ENCODE results near the gene PROS1. TPM values are rescaled to one million over a fixed set of nuclear protein-coding genes. Genes with fewer than 3 reads are reported as not detected.
"Not testable (repeated sequence)": the region's sequence is repeated elsewhere in the genome, so short reads cannot be mapped to it uniquely, and the experiment has no call there.

PROS1 gene
- total and polyA plus RNA-seq, 2 donors (not counting 3 experiments of a cell fraction or from before 2014, with no cell fraction given): 2.6 to 5.2 TPM

DNA sequence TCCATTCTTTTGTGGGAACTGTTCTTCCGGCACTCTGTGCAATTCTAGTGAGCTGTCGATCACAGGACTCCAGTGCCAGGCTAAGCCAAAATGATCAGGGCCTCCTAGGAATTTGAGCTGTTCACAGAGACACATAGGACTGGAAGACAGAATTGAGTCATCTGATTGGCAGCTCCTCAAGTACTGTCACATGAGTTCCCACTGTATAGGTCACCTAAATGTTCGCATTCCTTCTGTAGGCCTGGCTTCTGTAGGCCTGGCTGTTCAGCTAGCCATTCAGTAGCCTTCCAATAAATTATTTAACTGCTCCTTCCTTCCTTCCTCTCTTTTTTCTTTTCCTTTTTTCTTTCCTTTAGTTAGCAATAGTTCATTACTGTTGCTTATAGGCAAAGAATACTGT, 4.3 kb downstream of the PROS1 start:
- TF ChIP-seq MAX (IDR thresholded peaks at IDR 0.05; ENCODE audit: insufficient read depth, insufficient read length): no peak
- TF ChIP-seq GATA2 (IDR thresholded peaks at IDR 0.05; ENCODE audit: insufficient read depth, insufficient read length, low read depth, low read length): no peak
- TF ChIP-seq POLR2A (IDR thresholded peaks at IDR 0.05; ENCODE audit: low read depth, low read length): no peak
- no peak for TF ChIP-seq EZH2 (IDR thresholded peaks at IDR 0.05; ENCODE audit: borderline replicate concordance, low read depth, low read length, severe bottlenecking)
- TF ChIP-seq FOS (IDR thresholded peaks at IDR 0.05; ENCODE audit: borderline replicate concordance, insufficient read depth, low read length): no peak
- no peak for TF ChIP-seq MYC (IDR thresholded peaks at IDR 0.05; ENCODE audit: low read depth, low read length)
- TF ChIP-seq, protein P1, sequence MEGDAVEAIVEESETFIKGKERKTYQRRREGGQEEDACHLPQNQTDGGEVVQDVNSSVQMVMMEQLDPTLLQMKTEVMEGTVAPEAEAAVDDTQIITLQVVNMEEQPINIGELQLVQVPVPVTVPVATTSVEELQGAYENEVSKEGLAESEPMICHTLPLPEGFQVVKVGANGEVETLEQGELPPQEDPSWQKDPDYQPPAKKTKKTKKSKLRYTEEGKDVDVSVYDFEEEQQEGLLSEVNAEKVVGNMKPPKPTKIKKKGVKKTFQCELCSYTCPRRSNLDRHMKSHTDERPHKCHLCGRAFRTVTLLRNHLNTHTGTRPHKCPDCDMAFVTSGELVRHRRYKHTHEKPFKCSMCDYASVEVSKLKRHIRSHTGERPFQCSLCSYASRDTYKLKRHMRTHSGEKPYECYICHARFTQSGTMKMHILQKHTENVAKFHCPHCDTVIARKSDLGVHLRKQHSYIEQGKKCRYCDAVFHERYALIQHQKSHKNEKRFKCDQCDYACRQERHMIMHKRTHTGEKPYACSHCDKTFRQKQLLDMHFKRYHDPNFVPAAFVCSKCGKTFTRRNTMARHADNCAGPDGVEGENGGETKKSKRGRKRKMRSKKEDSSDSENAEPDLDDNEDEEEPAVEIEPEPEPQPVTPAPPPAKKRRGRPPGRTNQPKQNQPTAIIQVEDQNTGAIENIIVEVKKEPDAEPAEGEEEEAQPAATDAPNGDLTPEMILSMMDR (IDR thresholded peaks at IDR 0.05; ENCODE audit: extremely low read depth in 1 of 2, insufficient read depth in 1 of 2, low read depth in 1 of 2, low read length in 2 of 2): no peak
- no peak for TF ChIP-seq JUN (IDR thresholded peaks at IDR 0.05; ENCODE audit: borderline replicate concordance, insufficient read depth, insufficient read length, low read depth)
- TF ChIP-seq POLR2AphosphoS5 (IDR thresholded peaks at IDR 0.05; ENCODE audit: insufficient read depth, low read depth, low read length): no peak
- no peaks in the 10 kb centered on the region for H3K79me2 ChIP-seq (ENCODE audit: control insufficient read depth, insufficient read depth, low read length)
- H3K9me3 ChIP-seq (replicated peaks; ENCODE audit: control insufficient read depth, insufficient read depth, low read length): no peaks in the 10 kb centered on the region
- no peaks in the 10 kb centered on the region for H3K36me3 ChIP-seq (ENCODE audit: control insufficient read depth in 2 of 2, extremely low read depth in 1 of 2, insufficient read depth in 2 of 2, low read length in 2 of 2)
- intact Hi-C loops (cut with micrococcal nuclease): no loop called here
- H3K4me2 ChIP-seq (ENCODE audit: insufficient read depth, low read length): no peak overlapping the region
- no peak for DNase-seq (ENCODE audit: low read depth, low spot score)
- no peak overlapping the region for H2AFZ ChIP-seq (ENCODE audit: low read depth, low read length)
- H3K9ac ChIP-seq (replicated peaks; ENCODE audit: extremely low read depth, insufficient read depth, low read length): no peak overlapping the region
- POLR2A ChIA-PET: no interaction called here
- no peaks in the 10 kb centered on the region for H3K27me3 ChIP-seq (ENCODE audit: control insufficient read depth in 2 of 2, insufficient read depth in 2 of 2, low read length in 2 of 2)
- H3K9me1 ChIP-seq (replicated peaks; ENCODE audit: control insufficient read depth, extremely low read depth, insufficient read depth, low read length): no peaks in the 10 kb centered on the region
- no peak overlapping the region for H3K27ac ChIP-seq (ENCODE audit: insufficient read depth, low read depth, low read length)
- peaks cover 7% of the 10 kb centered on the region for H3K4me1 ChIP-seq (ENCODE audit: control insufficient read depth, extremely low read depth, insufficient read depth, low read length)
- FAIRE-seq: no peak
- CTCF ChIA-PET: no interaction called here
- dilution Hi-C loops (cut with MboI; ENCODE audit: extremely low pct_ligation_motif_present, low sequenced_read_pairs): no loop called here
- H4K20me1 ChIP-seq (replicated peaks; ENCODE audit: control insufficient read depth, extremely low read depth, insufficient read depth, low read length): no peaks in the 10 kb centered on the region
- no TSS peak for BruUV-seq (replicated peaks)
- no peak overlapping the region for H3K4me3 ChIP-seq (replicated peaks in 1 of 3; ENCODE audit: insufficient read depth in 1 of 3, low read depth in 1 of 3, low read length in 3 of 3)

DNA sequence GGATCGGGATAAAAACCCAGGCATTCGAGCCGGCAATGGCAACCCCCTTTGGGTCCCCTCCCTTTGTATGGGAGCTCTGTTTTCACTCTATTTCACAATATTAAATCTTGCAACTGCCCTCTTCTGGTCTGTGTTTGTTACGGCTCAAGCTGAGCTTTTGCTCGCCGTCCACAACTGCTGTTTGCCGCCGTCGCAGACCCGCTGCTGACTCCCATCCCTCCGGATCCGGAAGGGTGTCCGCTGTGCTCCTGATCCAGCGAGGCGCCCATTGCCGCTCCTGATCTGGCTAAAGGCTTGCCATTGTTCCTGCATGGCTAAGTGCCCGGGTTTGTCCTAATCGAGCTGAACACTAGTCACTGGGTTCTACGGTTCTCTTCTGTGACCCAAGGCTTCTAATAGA, 8.6 kb downstream of the PROS1 start:
- H3K9ac ChIP-seq (replicated peaks; ENCODE audit: extremely low read depth, insufficient read depth, low read length); BruUV-seq (replicated peaks); H3K4me3 ChIP-seq (replicated peaks in 1 of 3; ENCODE audit: insufficient read depth in 1 of 3, low read depth in 1 of 3, low read length in 3 of 3); H4K20me1 ChIP-seq (replicated peaks; ENCODE audit: control insufficient read depth, extremely low read depth, insufficient read depth, low read length); intact Hi-C loops (cut with micrococcal nuclease); CTCF ChIA-PET; H3K4me2 ChIP-seq (ENCODE audit: insufficient read depth, low read length); dilution Hi-C loops (cut with MboI; ENCODE audit: extremely low pct_ligation_motif_present, low sequenced_read_pairs); H3K4me1 ChIP-seq (ENCODE audit: control insufficient read depth, extremely low read depth, insufficient read depth, low read length); H3K9me3 ChIP-seq (replicated peaks; ENCODE audit: control insufficient read depth, insufficient read depth, low read length); H3K9me1 ChIP-seq (replicated peaks; ENCODE audit: control insufficient read depth, extremely low read depth, insufficient read depth, low read length); H3K79me2 ChIP-seq (ENCODE audit: control insufficient read depth, insufficient read depth, low read length); H3K36me3 ChIP-seq (ENCODE audit: control insufficient read depth in 2 of 2, extremely low read depth in 1 of 2, insufficient read depth in 2 of 2, low read length in 2 of 2); H3K27ac ChIP-seq (ENCODE audit: insufficient read depth, low read depth, low read length); H3K27me3 ChIP-seq (ENCODE audit: control insufficient read depth in 2 of 2, insufficient read depth in 2 of 2, low read length in 2 of 2); POLR2A ChIA-PET; FAIRE-seq; DNase-seq (ENCODE audit: low read depth, low spot score); H2AFZ ChIP-seq (ENCODE audit: low read depth, low read length): not testable (repeated sequence)
